ENCODE data around the gene PPFIA1. TPM values are rescaled to one million over a fixed set of nuclear protein-coding genes. Genes with fewer than 3 reads are reported as not detected.

The PPFIA1 gene
- 28.2 and 38.9 TPM in 2 replicates for total RNA-seq

DNA sequence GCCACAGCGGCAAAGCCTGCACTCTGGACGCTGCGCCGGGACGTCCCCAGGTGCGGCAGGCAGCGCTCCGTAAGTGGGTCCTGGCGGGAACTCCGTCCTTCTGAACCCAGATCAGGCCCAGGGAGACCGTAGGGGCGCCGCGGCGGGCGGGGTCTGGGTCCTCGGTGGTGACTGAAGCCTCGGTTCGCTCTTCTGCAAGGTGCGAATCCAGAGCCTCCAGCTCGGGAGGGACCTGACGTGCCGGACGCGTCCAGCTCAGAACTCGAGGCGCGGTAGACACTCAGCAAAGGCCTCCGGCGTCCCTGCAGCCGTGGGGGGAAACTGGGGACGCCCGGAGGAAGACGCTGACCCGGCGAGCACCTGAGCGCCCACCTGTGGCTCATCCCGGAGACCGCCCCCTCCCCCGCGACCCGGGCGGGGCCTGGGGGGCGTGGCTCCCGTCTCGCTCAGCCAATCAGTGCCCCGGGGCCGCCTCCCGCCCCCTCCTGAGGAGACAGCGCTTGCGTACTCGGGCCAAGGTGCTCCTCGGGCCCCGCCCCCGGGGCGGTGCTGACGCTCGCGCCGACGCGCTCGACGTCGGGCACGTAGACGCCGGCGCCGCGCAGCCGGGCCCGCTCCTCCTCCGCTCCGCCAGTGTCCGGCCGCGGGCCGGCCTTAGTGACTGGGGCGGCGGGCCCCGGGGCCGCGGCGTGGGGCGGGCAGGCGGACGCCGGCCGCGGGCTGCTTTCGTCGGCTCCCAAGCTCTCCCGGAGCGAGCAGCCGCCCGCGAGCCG is at the start of gene PPFIA1:
PPFIA1 (plus strand) TSS at position 587 of the 773 bp plus-strand sequence. CDS start 1,483 bp downstream, outside the sequence.

DNA sequence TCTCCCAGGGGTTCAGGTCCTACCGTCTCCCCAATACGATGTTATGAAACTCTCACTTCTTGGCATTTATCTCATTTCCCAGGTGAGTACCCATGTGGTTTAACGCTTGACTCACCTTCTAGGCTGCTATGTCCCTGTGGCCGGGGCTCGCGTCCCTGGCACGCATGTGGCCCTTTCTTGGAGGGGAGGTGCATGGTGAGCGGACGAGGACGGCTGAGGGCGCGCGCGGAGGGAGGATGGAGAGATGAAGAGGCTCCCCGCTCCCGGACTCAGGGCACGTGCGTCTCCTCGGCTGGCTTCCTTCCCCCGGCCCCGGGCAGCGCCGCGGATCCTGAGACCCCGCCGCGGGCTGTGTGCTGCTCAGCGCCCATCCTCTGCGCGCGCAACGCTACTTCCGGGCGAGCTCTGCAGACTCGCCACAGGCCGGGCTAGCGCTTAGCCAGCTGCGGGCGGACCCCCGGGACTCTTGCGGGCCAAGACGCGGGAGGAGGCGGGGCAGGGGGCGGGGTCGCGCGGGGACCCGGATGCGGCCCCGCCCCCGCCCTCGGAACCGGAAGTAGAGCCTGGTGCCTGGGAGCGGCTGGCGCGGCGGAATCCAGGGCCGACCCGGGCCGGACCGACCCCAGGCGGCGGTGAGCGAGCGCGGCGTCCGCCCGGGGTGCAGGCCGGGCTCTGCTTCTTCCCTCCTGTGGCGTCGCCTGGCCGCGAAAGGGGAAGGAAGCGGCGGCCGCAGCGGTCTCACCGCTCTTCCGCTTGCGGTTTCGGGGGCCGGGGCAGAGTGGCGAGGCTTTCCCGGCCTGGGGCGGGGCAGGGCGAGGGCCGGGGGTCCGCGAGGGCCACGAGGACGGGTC is 127.7 kb downstream of the PPFIA1 start, which contains the start of gene CTTN:
CTTN (plus strand) TSS at position 547 of the 851 bp plus-strand sequence. CDS start 8,769 bp downstream, outside the sequence.

Other genes starting within 250 kb of the PPFIA1 start
- gene ANO1, start 192.4 kb upstream of the PPFIA1 start, total RNA-seq, result under 0.01 and 0.09 TPM in 2 replicates
- 30.8 and 31.1 TPM in 2 replicates for gene FADD, start 67.4 kb upstream of the PPFIA1 start, total RNA-seq
- gene CTTN, start 127.8 kb downstream of the PPFIA1 start, total RNA-seq, result 439 and 531 TPM in 2 replicates